ENCODE data around the gene ZNF280C. TPM values are rescaled to one million over a fixed set of nuclear protein-coding genes. Genes with fewer than 3 reads are reported as not detected.
"Not testable (repeated sequence)": the region's sequence is repeated elsewhere in the genome, so short reads cannot be mapped to it uniquely, and the experiment has no call there.

The ZNF280C gene
- total RNA-seq, 1 donor from 2014 or later, result 5.5 TPM

DNA sequence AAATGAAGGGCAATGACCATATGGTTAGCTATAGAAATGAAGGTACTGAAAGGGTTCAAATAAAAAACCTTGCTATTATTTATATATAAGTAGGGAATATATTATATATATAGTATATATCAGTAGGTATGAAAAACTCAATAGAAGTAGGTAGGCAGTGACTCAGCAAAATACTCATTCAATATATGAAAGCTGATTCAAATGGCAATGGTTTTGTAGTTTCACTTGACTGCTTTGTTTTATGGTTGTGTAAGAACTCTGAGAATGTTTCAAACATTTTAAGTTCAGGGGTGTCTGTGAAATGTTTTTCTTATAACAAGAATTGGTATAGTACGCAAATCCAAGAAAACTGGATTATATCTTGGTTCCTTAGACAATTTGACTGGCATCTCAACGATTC is 4.1 kb downstream of the ZNF280C start:
- no peak for ATAC-seq
- DNase-seq (ENCODE audit: low spot score), result no peak
- intact Hi-C loops (cut with DNase I), result no loop called here

DNA sequence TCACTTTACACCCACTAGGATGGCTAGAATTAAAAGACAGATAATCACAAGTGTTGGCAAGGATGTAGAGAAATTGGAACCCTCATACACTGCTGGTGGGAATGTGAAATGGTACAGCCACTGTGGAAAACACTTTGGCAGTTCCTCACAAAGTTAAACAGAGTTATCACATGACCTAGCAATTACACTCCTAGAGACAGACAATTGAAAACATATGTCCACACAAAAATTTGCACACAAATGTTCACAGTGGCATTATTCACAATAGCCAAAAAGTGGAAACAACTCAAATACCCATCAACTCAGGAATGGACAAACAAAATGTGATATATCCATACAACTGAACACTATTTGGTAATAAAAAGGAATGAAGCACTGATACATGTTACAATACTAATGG is 5.7 kb downstream of the ZNF280C start:
- ATAC-seq, result no peak

DNA sequence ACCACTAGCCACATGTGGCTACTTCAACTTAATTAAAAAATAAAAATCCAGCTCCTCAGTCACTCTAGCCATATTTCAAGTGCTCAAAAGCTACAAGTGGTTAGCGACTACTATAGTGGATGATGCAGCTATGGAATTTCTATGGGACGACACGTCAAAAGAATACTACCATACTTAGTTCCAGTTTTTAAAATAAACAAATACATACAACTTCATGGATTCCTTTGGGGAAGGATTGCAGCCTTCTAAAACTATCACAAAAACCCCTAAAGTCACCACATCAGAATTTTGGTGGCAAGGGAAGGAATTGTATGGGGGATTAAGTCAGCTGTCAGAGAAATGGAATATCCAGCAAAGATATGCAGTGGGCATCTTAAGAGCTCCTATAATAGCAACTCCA is 6.5 kb downstream of the ZNF280C start:
- no peak for DNase-seq (ENCODE audit: low spot score)
- no peak for ATAC-seq
- intact Hi-C loops (cut with DNase I), result no loop called here

More for the DNA sequence above, 5.7 kb downstream of the ZNF280C start:
- intact Hi-C loops (cut with DNase I), result no loop called here
- no peak for DNase-seq (ENCODE audit: low spot score)

DNA sequence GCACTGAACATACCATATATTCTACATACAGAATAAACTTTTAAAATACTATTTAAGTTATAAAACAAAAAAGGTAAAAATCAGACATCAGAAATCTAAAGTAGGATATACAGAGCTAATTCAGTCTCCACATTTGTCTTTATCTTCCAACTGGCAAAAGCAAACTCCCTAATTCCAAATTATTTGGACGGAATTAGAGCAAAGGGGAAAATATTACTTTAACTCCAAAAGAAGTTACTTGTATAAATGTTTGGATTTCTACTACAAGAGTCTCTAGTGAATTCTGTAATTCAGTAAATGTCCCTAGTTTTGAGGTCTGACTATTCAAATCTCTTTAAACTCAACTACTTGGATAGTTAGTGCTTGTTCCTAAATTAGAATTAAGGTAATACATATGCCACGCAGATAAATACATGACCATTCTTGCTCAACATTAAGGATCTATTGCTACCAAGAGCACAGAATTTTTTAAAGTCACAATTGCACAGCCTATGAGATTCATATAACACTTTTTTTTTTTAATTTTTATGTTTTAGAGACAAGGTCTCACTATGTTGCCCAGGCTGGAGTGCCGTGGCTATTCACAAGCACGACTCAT is 7.3 kb downstream of the ZNF280C start:
- no peak for DNase-seq (ENCODE audit: low spot score)
- ATAC-seq, result no peak
- intact Hi-C loops (cut with DNase I), result no loop called here

DNA sequence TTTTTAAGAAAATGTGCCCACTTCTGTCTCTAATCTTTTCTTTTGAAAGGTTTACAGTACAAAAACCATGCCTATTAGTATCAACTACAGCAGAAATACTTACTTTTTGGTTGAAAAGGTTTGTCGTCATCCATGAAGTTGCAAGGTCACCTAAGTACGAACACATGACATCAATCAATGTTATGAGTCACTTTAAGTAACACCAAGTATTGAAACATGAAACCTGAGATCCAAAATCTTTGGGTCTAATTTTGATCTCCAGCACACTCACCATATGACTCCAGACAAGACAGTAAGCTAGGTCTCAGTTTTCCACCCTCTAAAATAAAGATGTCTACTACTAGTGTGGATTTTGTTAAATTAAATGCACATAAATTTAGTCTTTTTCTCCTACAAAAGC is 8.4 kb downstream of the ZNF280C start:
- ATAC-seq (no peak), DNase-seq (ENCODE audit: low spot score) (no peak)
- intact Hi-C loops (cut with DNase I), result no loop called here

DNA sequence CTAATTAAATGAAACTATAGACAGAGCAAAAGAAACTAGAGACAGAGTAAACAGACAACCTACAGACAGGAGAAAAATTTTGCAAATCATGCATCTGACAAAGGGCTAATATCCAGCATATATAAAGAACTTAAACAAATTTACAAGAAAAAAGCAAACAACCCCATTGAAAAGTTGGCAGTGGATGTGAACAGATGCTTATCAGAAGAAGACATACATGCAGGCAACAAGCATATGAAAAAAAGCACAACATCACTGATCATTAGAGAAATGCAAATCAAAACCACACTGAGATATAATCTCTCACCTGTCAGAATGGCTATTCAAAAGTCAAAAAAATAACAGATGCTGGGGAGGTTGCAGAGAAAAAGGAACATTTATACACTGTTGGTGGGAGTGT is 14.8 kb downstream of the ZNF280C start:
- intact Hi-C loops (cut with DNase I), result no loop called here
- ATAC-seq (no peak), DNase-seq (ENCODE audit: low spot score) (no peak)

DNA sequence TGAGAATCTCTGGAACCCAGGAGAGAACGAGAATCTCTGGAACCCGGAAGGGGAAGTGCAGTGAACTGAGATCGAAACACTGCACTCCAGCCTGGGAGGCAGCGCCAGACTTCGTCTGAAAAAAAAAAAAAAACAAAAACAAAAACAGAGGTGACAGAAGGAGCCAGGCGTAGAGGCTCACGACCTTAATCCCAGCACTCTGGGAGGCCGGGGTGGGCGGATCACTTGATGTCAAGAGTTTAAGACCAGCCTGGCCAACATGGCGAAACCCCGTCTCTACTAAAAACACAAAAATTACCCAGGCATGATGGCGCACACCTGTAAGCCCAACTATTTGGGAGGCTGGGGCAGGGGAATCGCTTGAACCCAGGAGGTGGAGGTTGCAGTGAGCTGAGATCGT is 17.0 kb downstream of the ZNF280C start:
- DNase-seq (ENCODE audit: low spot score) (no peak), ATAC-seq (no peak)
- intact Hi-C loops (cut with DNase I), result no loop called here

DNA sequence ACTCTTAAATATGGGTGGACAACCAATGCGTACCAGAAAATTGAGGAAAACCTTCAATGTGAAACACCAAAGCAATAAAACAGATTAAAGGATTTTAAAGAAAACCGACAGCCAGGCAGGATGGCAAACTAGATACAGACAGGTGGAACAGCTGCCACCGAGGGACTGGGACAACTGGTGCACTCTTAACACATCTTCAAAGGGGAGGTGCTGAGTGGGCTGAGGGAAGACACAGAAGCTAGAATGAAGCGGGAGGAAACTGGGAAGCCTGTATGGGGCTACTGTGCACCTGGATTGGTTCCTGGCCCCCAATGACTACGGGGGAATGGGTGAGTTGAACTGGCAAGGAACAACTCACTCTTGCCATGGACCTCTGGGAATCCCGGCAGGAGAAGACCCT is 20.7 kb downstream of the ZNF280C start:
- no peak for DNase-seq (ENCODE audit: low spot score)
- intact Hi-C loops (cut with DNase I), result no loop called here
- ATAC-seq, result no peak

DNA sequence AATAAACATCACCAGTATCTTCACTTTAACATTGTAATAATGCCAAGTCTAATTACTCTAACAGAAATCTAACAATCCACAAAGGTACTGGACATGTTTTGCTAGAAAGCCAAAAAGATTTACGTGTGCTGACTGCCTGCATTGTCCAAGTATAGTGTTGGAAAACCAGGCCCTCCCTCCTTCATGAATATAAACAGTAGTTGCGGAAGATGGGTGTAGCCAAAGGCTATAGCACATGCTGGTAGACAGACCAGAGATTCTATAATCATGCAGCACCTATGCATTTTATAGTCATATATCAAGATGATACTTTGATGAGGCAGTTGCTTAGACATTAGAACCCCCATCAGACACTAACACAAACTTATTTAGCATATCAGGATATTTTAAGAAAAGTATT is 22.6 kb downstream of the ZNF280C start:
- intact Hi-C loops (cut with DNase I), result no loop called here
- no peak for DNase-seq (ENCODE audit: low spot score)
- no peak for ATAC-seq

DNA sequence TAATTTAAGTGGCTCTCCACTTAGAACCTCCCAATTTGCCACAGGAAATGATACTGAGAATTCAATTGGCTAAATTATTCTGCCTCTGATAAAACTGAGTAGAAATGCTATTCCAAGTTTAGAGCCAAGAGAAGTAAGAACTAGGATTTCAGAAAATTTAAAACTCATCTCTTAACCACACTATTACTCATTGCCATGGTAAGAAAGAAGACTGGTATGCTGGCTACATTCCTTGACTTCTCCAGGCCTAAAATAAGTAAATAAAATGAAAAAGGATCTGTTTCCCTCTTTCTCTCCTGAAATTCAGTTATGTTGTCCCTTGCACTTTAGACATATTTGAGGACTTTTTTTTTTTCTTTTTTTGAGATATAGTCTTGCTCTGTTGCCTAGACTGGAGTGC is 23.3 kb downstream of the ZNF280C start:
- intact Hi-C loops (cut with DNase I), result no loop called here
- no peak for ATAC-seq
- DNase-seq (ENCODE audit: low spot score), result no peak

DNA sequence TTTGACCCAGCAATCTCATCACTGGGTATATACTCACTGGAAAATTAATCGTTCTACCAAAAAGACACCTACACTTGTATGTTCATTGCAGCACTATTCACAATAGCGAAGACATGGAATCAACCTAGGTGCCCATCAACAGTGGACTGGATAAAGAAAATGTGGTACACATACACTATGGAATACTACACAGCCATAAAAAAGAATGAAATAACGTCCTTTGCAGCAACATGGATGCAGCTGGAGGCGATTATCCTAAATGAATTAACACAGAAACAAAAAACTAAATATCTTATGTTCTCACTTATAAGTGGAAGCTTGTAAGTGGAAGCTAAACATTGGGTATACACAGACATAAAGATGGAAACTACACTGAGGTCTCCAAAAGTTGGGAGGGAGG is 37.5 kb downstream of the ZNF280C start:
- DNase-seq (ENCODE audit: low spot score); intact Hi-C loops (cut with DNase I); ATAC-seq: not testable (repeated sequence)

DNA sequence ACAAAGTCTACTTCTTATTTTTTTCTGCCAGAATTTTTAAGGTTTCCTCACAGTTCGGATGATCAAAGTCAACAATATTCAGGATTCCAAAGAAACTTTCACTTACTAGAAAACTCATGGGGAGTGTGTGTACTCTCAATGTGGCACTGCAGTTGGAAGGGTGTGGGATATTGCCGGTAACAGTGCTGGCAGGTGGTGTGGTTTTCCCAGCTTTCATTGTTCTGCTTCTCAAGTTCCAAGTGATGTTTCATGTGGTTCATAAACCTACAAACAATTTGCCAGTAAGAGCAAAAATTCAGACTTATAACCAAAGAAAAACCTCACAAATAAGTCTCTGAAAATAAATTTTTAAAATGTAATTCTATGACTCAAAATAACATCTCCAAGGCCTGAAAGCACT is 39.8 kb downstream of the ZNF280C start:
- no peak for ATAC-seq
- DNase-seq (ENCODE audit: low spot score), result no peak
- intact Hi-C loops (cut with DNase I), result no loop called here

DNA sequence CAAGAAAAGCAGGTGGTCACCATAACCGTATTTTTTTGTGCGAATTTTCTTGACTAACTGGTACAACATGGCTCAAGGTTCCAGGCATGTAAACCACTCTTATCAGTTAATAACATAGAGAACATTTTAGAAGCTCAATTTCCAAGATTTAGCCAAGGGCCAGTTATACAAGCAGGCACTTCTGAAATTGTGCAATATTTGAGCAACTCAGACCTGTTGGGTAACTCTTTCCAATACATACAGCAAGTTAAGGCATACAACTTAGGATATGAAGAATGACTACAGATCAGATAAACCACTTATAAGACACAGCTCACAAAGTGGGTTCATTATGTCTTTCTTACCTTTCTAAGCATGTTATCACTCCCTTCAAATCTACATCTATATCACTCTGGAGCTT is 43.9 kb downstream of the ZNF280C start:
- DNase-seq (ENCODE audit: low spot score) (no peak), ATAC-seq (no peak)
- intact Hi-C loops (cut with DNase I), result no loop called here

DNA sequence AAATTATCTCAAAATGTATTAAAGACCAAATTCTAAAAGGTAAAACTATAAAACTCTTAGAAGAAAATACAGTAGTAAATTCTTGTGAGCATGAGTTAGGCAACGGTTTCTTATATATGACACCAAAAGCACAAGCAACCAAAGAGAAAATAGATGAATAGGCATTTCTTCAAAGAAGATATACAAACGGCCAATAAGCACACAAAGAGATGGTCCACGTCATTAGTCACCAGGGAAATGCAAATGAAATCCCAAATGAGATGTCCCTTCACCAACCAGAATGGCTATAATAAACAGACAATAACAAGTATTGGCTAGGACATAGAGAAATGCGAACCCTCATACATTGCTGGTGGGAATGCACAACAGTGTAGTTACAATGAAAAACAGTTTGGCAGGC is 52.4 kb downstream of the ZNF280C start:
- intact Hi-C loops (cut with DNase I), result no loop called here
- DNase-seq (ENCODE audit: low spot score) (no peak), ATAC-seq (no peak)

DNA sequence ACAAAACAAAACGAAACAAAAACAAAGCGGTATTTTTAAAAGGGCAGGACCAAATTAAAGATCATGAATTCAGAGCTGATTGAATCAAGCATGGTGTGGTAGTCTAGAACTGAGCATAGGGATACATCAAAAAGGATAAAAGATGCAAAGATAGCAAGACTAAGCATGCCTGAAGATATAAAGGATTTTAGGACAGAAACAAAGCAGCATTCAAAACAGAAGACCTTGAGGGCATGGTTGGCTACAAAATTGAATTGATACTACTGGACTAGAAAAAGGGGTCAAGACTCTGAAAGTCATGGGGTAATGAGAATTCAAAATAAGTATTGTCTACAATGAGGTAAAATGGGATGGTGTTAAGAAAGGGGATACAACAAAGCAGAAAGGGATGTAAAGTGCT is 55.3 kb downstream of the ZNF280C start:
- intact Hi-C loops (cut with DNase I), result no loop called here
- DNase-seq (ENCODE audit: low spot score) (no peak), ATAC-seq (no peak)

DNA sequence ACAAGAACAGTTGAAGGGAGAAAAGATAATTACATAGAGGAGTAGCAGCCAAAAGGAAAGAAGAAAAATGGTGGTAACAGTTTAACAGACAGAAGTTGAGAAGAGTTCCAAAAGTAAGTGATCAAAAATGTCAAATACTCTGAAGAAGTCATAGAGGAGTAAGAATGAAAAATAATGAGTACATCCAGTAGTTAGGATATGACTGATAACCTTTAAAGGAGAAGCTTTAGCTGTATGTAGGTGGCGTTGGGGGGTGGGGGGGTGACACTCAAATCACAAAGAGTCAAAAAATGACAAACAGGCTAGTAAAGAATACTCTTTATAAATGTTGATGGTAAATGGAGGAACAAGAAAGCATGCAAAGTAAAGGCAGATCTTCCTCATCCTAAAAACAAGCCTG is 56.3 kb downstream of the ZNF280C start:
- ATAC-seq, result no peak
- no peak for DNase-seq (ENCODE audit: low spot score)
- intact Hi-C loops (cut with DNase I), result no loop called here

DNA sequence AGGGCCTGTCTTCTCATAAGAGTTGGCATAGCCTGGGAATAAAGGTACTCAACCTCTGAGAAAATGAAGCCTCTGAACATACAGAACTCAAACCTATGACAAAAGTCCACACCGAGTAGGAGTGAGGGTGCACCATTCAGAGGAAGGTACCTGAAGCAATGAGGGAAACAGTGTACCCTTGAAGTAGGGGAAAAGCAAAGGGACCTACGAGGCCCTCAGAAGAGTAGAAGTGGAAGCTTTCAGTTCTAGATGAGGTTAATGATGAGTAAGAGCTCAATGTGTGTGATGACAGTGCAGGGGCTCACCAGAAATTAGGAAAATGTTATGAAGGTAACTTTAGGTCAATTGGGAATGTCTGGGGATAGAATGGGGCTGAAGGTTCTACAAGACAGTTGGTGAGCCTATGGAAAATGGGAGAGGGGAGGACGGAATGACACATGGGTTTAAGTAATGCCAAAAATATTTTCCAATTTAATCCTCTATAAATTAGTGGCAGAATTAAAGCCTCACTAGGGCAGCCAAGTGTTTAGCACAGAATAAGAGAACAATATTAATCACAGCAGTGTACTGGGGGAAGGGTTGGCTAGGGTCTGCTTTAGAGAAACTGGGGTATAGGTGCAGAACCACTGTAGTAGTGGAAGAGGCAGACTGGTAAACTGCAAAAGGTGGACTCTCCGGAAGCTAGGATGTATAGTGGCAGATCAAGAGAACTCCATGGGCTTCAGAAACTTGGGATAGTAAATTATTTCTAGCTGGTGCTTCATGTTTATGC is 57.1 kb downstream of the ZNF280C start:
- intact Hi-C loops (cut with DNase I), result no loop called here
- DNase-seq (ENCODE audit: low spot score) (no peak), ATAC-seq (no peak)

DNA sequence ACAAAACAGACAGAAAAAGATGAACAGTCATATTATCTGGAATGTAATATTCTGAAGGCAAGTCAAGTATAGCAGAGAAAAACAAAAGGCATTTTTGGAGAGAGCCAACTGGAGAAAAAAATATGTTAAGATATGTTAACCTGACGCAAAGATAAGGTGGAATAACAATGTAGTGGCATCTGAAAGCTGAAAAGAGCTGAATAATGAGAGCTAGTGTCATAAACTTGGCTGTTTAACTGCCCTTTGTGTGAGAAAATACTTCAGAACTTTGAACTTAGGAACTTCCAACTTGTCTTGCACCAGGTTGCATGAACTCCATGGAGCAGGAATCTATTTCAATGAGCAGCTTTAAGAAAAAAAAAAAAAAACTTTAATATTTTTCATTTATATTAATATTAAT is 64.1 kb downstream of the ZNF280C start:
- ATAC-seq (no peak), DNase-seq (ENCODE audit: low spot score) (no peak)
- intact Hi-C loops (cut with DNase I), result no loop called here

DNA sequence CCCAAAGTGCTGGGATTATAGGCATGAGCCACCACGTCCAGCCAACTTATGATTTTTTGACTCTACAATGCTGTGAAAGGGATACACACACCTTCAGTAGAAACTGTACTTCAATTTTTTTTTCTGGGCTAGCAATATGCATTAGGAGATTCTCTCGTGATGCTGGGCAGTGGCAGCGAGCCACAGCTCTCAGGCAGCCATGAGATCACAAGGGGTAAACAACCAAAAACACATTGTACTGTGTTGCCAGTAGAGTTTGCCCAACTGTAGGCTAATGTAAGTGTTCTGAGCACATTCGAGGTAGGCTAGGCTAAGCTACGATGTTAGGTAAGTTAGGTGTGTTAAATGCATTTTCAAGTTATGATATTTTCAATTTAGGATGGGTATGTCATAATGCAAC is 71.2 kb downstream of the ZNF280C start:
- intact Hi-C loops (cut with DNase I), result no loop called here
- ATAC-seq, result no peak
- no peak for DNase-seq (ENCODE audit: low spot score)

DNA sequence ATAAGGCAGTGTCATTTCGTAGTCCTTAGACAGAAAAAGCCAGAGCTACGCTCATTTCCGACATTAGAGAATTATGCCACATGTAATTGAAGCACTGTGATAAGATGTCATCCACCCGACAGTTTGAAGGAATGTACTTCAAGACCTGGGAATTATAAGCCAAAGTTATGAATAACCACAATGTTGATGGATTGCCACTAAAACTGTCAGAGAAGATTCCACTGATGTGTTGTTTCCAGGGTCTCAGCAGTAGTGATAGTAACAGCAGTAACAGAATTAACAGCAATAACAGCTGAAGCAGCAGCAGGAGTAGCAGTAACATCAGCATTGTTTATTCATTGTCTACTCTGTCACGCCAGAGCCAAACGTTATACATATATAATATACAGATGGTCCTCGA is 72.2 kb downstream of the ZNF280C start:
- intact Hi-C loops (cut with DNase I), result no loop called here

DNA sequence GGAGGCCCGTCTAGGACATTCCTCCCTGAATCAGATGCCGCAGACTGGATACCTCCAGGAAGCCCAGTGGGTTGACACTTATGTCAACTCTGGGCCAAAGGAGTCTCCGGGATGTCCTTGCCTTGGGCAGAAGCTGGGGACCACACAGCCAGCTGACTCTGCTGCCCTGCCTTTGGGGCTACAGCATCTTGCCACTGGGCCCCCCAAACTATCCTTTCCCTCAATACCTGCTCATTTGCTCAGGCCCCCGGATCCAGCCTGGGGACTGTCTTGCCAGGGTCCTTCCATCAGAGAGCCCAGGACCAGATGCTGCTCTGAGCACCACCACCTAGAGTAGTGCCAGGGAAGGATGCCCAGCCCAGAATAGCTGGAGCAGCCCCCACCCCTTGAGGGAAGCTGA is 77.9 kb downstream of the ZNF280C start:
- intact Hi-C loops (cut with DNase I), result no loop called here
- no peak for DNase-seq (ENCODE audit: low spot score)
- no peak for ATAC-seq

More for the DNA sequence above, 72.2 kb downstream of the ZNF280C start:
- ATAC-seq (no peak), DNase-seq (ENCODE audit: low spot score) (no peak)
